ENCODE data around the gene MDK. TPM values are rescaled to one million over a fixed set of nuclear protein-coding genes. Genes with fewer than 3 reads are reported as not detected.

MDK gene
- total and polyA plus RNA-seq, 4 donors, result 2.3 to 41.8 (median 13.5) TPM

- DNase-seq (ENCODE audit: low spot score), result no peak
- 95% methylated on average over 4 of the region's 4 CpGs for WGBS
Observed at GRCh38 chr11:46386674-46387073, 5.2 kb downstream of the MDK start.

More at GRCh38 chr11:46386674-46387073, 5.2 kb downstream of the MDK start:
- no peaks in the 10 kb centered on the region for H3K36me3 ChIP-seq (ENCODE audit: control insufficient read depth in 4 of 4, insufficient read depth in 3 of 4, low read depth in 1 of 4, low read length in 3 of 4)
- H3K27ac ChIP-seq (ENCODE audit: low read depth in 1 of 2, low read length in 2 of 2), result no peak overlapping the region
- peaks cover 9 to 30% (median 22%) of the 10 kb centered on the region in 4 donors for H3K4me1 ChIP-seq (ENCODE audit: control insufficient read depth in 4 of 4, insufficient read depth in 4 of 4, low read length in 3 of 4)
- peaks cover 0 to 16% (median 8%) of the 10 kb centered on the region in 4 donors for H3K27me3 ChIP-seq (ENCODE audit: control insufficient read depth in 4 of 4, insufficient read depth in 4 of 4, low read length in 3 of 4)
- no peak overlapping the region for H3K4me3 ChIP-seq (ENCODE audit: low read depth in 1 of 3, low read length in 3 of 3)
- no peaks in the 10 kb centered on the region for H3K9me3 ChIP-seq (ENCODE audit: control insufficient read depth in 4 of 4, low read length in 3 of 4)
- no peak overlapping the region for H3K9ac ChIP-seq (ENCODE audit: low read depth in 1 of 2, low read length in 2 of 2)
- TF ChIP-seq FOXA1 (IDR thresholded peaks at IDR 0.05) (no peak), NR2F2 (IDR thresholded peaks at IDR 0.05) (no peak), RAD21 (IDR thresholded peaks at IDR 0.05) (no peak), CTCF (IDR thresholded peaks at IDR 0.05; ENCODE audit: low read depth, low read length, missing input control) (no peak), GABPA (IDR thresholded peaks at IDR 0.05 in 1 of 2, conservative IDR thresholded peaks at IDR 0.05 in 1 of 2) (no peak), REST (IDR thresholded peaks at IDR 0.05) (no peak), YY1 (IDR thresholded peaks at IDR 0.05) (no peak), EGR1 (IDR thresholded peaks at IDR 0.05; ENCODE audit: low read depth in 2 of 2) (no peak), TAF1 (conservative IDR thresholded peaks at IDR 0.05) (no peak), ATF3 (IDR thresholded peaks at IDR 0.05) (no peak), SP1 (IDR thresholded peaks at IDR 0.05) (no peak), FOXA2 (IDR thresholded peaks at IDR 0.05) (no peak), RXRA (IDR thresholded peaks at IDR 0.05) (no peak), ZBTB33 (IDR thresholded peaks at IDR 0.05) (no peak), MAX (IDR thresholded peaks at IDR 0.05) (no peak), HNF4A (conservative IDR thresholded peaks at IDR 0.05) (no peak), JUND (IDR thresholded peaks at IDR 0.05) (no peak), HNF4G (IDR thresholded peaks at IDR 0.05) (no peak)
